GM18907 (cell line): Measurements from ENCODE around the gene TRIP12.
"Not testable (repeated sequence)": the region's sequence is repeated elsewhere in the genome, so short reads cannot be mapped to it uniquely, and the experiment has no call there.

Experiments used
- ATAC-seq: cut with Tn5 transposase; IDR thresholded peaks from one replicate; pipeline ENCODE4 v1.9.1; 2021; ENCODE audit warnings: mild to moderate bottlenecking, moderate library complexity; ENCODE audit not compliant: unreplicated experiment

The TRIP12 gene

GRCh38 chr2:229835596-229836283 lies 86.1 kb downstream of the TRIP12 start:
- no peak for ATAC-seq

DNA sequence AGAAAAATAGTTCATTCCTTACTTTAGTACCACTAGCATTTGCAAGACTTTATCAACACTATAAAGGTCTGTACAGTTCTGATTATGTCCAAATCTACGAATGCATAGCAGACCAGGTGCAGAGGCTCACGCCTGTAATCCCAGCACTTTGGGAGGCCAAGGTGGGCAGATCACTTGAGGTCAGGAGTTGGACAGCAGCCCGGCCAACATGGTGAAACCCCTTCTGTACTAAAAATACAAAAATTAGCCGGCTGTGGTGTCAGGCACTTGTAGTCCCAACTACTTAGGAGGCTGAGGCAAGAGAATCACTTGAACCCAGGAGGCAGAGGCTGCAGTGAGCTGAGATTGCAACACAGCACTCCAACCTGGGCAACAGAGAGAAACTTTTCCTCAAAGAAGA lies 87.4 kb downstream of the TRIP12 start:
- ATAC-seq: not testable (repeated sequence)

DNA sequence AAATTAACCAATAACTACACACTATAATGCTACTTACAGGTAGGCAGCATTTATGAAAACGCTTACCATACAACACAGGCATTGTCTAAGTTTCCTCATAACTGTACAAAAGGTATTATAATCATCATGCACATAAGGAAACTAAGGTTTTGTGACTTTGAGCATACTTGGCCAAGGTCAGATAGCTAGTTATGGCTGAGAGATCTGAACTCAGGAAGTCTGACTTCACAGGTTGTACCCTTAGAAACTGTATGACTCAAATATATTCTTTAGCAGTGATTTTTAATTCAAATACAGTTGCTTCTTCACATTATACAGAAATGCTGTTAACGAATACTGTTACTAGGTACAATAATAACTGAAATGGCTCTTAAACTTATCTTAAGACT lies 89.3 kb downstream of the TRIP12 start:
- peak; percentile 65 for ATAC-seq

GRCh38 chr2:229831805-229832509 lies 89.9 kb downstream of the TRIP12 start:
- no peak for ATAC-seq

DNA sequence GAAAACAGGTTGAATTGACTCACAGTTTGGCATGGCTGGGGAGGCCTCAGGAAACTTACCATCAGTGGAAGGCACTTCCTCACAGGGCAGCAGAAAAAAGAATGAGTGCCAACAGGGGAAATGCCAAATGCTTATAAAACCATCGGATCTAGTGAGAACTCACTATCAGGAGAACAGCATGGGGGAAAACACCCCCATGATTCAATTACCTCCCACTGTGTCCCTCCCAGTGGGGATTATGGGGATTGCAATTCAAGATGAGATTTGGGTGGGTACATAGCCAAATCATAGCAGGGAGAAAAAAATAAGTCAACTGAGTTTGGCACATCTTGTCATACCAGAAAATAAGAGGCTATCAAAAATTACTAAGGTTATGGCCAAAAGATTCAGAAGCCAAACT lies 96.3 kb downstream of the TRIP12 start:
- ATAC-seq: no peak

DNA sequence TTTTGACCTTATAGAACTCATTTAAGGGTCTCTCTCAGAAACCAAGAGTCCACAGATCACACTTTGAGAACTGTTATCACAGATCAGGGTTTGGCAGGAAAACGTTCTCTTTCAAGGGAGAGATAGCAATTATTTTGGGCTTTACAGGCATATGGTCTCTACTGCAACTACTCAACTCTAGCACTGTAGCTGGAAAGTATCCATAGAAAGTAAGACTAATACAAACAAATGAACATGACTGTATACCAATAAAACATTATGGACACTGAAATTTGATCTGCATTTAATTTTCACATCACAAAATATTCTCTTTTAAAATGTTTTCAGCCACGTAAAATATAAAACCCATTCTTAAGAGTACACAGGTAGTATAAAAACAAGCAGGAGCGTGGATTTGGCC lies 100.5 kb downstream of the TRIP12 start:
- ATAC-seq: no peak

GRCh38 chr2:229818230-229818629 lies 103.6 kb downstream of the TRIP12 start:
- no peak for ATAC-seq

GRCh38 chr2:229815858-229816257 lies 106.0 kb downstream of the TRIP12 start:
- ATAC-seq: no peak

DNA sequence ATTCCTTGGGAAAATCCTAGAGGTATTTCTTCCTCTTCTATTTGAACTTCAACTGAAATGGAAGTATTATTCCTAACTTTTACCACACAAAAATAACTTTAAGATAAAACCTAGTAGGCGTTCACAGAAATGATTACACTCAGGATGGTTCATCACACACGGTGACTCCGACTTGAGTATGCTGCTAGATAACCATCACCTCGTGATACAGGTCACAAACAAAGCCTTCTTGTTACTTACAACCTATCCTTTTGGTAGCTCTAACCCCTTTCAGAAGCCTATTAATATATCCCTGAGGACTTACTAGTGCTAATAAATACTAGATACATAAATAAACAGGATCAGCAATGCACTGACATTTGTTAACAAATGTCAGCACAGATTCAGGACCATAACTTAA lies 106.5 kb downstream of the TRIP12 start:
- no peak for ATAC-seq

DNA sequence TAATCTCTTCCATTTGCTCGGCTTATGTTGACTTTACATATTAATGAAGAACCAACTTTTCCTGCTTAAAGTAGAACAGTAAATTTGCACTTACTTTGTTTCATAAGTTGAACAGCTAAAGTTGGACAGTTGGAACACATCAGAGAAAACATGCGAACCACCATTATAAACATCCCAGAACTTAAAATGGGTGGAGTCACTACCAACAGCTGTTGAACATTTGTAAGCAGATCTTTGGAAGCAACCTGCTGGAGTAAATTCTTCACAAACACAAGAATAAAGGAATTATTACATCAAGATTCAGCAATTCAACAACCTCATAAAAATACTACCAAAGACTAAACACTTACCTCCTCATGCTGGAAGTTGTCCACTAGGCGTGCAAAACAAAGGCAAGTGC lies 111.0 kb downstream of the TRIP12 start:
- no peak for ATAC-seq

GRCh38 chr2:229805559-229805958 lies 116.2 kb downstream of the TRIP12 start:
- no peak for ATAC-seq

- ATAC-seq: no peak
Measured at GRCh38 chr2:229802785-229803184, 119.0 kb downstream of the TRIP12 start.

DNA sequence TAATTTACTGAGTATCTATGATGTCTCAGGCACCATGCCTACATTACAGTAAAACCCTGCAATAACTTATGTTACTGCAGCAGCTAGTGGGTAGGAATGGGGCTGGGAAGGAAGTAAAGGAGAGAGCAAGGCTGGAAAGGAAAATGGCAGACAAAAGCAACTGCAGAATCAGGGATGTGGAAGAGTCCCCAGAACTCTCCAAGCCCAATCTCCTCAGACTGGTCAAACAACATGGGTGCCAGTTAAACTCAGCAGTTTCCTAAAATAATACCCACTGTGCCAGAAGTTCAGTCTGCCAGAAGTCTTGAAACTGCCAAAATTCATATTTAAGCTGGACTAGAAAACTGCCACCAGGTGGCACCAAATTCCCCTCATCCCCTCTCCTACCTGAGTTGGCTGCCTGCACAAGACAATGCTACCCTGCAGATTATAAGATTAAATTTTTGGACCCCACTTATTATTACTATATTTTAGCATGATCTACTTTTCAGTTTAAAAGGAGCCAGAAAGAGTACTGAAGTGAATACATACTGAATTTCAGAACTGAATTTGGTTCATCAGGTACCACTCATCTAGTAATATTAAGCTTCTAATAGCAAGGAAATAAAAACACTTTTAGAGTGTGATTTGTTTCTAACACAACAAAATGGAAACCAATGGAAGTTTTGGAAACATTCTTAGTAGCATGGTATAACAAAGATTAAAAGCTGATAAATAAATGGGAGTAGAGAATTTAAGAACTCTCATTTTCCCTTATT lies 120.6 kb downstream of the TRIP12 start:
- peak; percentile 74 for ATAC-seq

DNA sequence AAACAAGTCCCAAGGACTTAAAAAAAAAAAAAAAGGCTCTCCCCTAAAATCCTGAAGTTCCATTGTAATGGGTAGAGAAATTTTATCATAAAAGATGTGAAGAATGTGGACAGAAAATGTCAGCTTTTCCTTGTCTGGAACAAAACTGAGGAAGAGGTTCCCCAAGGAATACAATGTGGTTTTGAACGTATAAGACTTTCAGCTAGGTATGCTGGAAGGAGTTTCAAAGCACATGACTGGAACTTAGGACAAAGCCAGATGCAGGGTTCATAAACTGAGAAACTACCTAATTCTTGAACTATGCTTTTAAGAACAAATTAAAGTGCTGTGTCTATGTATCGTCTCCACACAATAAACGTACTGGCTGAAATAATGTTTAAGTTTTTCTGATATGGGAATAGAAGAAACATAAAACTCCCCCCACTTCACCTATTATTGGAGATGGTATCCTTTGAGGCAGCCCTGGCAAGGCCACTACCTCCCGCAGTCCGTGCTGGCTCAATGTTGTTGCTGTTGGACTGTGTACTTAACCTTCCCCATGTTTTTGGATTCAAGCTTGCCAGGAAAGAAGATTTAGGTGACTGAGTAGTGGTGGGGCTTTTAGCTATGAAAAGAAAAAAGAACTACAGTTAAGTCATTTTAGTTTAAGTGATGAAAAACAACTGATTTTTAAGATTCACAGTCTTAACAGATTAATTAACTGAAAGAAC lies 123.2 kb downstream of the TRIP12 start:
- no peak for ATAC-seq

DNA sequence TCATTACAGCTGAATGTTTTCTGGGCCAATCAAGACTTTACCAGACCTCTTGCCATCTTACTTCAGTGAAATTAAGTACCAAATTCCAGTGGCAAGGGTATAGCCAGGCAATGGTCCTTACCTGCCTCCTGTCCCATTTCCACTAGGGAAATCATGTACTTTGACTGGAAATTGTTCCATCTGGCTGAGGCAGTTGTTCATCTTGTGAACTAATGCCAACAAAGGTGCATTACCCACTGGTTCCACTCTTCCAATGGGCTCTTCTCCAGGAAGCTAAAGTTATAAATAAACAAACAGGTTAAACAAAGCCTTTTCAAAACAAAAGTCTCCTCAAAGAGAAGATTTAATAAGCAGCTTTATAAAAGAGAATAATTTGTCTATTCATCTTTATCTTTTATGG lies 126.8 kb downstream of the TRIP12 start:
- no peak for ATAC-seq

DNA sequence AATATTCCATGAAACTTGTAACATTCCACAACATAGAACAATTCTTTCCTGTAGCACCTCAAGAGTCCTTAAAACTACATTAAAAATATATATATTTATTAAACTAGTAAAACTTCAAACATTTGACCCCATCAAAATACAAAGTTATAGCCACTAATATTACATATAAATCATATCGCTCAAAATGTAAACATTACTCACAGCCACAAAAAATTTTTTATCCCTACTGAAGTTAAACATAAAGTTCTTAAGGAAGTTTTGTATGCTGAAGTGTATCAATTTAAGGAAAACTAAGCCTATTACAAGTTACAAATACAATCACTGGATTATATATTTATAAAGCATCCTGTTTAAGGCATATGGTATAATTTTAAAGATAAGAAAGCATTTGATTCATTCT lies 127.2 kb downstream of the TRIP12 start:
- no peak for ATAC-seq

DNA sequence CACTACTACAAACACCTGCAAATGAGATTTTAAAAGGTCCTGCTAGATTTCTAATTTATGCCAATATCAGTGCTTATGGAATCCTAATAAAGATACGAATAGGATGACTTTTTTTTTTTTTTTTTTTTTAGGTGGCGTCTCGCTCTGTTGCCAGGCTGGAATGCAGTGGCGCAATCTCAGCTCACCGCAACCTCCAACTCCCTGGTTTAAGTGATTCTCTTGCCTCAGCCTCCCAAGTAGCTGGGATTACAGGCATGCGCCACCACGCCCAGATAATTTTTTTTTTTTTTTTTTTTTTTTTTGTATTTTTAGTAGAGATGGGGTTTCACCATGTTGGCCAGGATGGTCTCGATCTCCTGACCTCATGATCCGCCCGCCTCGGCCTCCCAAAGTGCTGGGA lies 135.5 kb downstream of the TRIP12 start:
- not testable (repeated sequence) for ATAC-seq

DNA sequence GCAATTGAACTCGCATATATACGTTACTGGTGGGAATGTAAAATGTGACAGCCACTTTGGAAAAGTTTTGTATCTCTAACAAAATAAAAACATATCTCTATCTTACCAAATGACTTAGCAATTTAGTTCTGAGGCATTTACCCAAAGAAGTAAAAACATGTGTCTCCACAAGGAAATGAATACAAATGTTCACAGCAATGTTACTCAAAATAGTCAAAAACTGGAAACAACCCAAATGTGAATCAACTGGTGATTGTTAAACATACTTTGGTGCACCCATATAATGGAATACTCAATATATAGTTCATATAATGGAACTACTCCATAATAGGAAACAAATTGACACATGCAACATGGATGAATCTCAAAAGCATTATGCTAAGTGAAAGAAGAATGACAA lies 137.0 kb downstream of the TRIP12 start:
- ATAC-seq: no peak

DNA sequence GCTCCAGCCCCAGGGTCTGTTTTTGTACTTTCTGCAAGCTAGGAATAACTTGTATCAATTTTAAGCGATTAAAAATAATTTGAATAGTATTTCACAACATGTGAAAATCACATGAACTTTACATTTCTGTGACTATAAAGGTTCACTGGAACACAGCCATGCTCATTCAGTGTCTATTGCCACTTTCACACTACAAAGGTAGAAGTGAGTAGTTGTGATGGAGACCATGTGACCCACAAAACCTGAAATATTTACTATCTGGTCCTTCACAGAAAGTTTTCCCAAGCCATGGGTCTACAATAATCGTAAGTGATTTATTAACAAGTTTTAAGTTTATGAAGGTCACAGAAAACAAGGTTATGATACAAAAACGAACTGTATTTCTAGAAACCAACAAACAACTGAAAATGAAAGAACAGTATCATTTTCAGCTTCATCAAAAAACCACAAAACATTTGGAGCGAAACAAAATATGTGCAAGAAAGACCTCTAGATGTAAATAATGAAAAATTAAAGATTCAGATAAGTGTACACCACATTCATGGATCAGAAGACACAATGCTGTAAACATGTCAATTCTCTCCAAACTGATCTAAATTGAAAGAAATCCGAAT lies 138.6 kb downstream of the TRIP12 start:
- peak; percentile 56 for ATAC-seq

DNA sequence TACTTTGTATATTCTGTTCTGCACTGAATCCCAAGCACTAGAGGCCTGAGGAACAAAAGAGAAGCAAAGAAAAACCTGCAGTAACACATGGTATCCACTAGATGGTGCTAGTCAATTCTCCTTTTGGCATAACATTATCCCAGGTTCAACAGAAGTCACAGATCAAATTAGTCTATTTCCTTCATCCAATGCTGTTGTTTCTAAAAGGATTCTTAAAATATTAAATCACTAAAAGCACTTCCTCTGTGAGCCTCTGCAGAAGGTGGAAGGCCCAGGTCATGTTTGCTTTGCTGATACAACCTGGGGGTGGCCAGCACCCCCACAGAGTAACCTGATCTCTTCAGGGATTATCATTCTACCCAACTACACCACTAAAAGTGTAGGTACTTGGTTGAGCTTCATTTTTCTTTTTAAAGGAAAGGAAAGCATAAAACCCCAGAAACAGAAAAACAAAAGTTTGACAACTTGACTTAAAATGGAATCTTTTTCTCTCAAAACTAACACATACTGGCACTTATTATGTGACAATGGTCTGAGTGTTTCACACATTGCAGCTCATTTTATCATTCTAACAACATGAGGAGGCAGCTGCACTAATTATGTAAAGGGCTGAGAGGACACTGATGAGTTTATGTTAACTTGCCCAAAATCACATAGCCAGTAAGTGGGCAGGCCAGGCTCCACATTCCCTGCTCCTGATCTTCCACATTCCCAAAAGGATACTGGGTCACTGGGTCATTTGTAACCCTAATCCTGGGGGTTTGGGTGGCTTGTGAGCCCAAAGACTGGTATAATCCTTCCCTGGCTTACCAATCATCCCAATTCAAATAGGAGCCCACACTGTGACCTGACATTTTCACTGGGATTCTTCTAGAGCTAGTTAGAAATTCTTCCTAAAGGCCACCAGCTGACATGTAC lies 140.7 kb downstream of the TRIP12 start:
- ATAC-seq: no peak
